ENCODE results near the gene RTN4. TPM values are rescaled to one million over a fixed set of nuclear protein-coding genes. Genes with fewer than 3 reads are reported as not detected.

Gene RTN4
- total RNA-seq, 1 experiment from 2014 or later, result 236 TPM

DNA sequence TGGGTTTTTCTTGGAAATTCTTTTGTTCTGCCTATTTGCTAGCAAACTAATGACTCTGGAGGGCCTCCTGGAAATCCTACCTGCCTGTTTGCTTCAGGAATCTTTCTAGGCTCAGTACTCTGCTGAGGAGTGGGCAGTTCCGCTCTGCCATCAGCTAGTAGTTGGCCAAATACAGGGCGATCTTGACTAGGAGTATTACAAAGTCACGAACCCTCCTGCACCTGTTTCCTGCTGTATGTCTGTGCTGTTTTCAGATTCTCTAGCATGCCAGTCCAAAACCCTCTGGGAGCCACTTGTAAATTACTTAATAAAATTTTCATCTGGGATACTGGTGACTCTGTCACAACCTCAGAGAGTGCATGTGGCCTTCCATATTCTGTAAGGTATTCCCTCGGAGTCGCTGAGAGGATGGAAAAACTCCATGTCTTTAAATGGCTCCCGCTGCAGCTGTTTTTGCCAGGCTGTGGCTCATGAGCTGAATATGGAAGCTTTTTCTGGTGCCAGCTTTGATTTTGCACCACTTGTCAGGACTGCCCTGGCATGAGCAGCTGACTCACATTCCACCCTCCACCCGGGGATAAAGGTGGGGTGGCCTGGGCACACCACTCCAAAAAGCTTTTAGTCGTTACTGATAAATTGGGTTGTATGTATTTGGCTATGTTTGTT is 123.0 kb downstream of the RTN4 start:
- no peaks in the 10 kb centered on the region for H3K4me1 Mint-ChIP-seq (ENCODE audit: low read depth, unreplicated experiment)
- CTCF ChIA-PET, result interaction anchor here (0.6 to 1.4 kb wide), 2 partner anchors 27 to 231 kb away, joined by 3 to 5 read pairs; no protein-coding TSS in a partner anchor
- H3K4me3 Mint-ChIP-seq (ENCODE audit: unreplicated experiment), result no peak overlapping the region
- intact Hi-C loops (cut with micrococcal nuclease; ENCODE audit: unreplicated experiment), result no loop called here
- H3K4me1 ChIP-seq, result no peaks in the 10 kb centered on the region
- H3K9me3 Mint-ChIP-seq (ENCODE audit: unreplicated experiment), result no peaks in the 10 kb centered on the region
- no peaks in the 10 kb centered on the region for H3K36me3 ChIP-seq (ENCODE audit: control insufficient read depth, insufficient read depth, low read length)
- no peak overlapping the region for H3K4me3 ChIP-seq (ENCODE audit: low read depth, low read length)
- H3K27me3 ChIP-seq (replicated peaks; ENCODE audit: control insufficient read depth, insufficient read depth, low read length), result no peaks in the 10 kb centered on the region
- no TSS peak for BruUV-seq (replicated peaks)
- POLR2A ChIA-PET, result no interaction called here
- H3K27ac Mint-ChIP-seq (ENCODE audit: unreplicated experiment), result no peak overlapping the region
- no peaks in the 10 kb centered on the region for H3K27me3 Mint-ChIP-seq (ENCODE audit: insufficient read depth, unreplicated experiment)
- no peak for TF ChIP-seq CTCF (IDR thresholded peaks at IDR 0.05; ENCODE audit: insufficient read depth in 1 of 2, low read depth in 1 of 2, low read length in 1 of 2, severe bottlenecking in 1 of 2, unreplicated experiment in 1 of 2)
- no peak for DNase-seq
- no peaks in the 10 kb centered on the region for H3K36me3 Mint-ChIP-seq (ENCODE audit: insufficient read depth, unreplicated experiment)
- H3K9me3 ChIP-seq, result peaks cover 8% of the 10 kb centered on the region; the same call in 1 of the 2 replicates

- H3K4me3 ChIP-seq (ENCODE audit: low read depth, low read length), result no peak overlapping the region
- BruUV-seq (replicated peaks), result no TSS peak
- DNase-seq, result no peak
- Mint-ChIP-seq H3K9me3 (ENCODE audit: unreplicated experiment) (peaks cover 16% of the 10 kb centered on the region), H3K4me3 (ENCODE audit: unreplicated experiment) (no peak overlapping the region), H3K36me3 (ENCODE audit: insufficient read depth, unreplicated experiment) (no peaks in the 10 kb centered on the region), H3K27ac (ENCODE audit: unreplicated experiment) (no peak overlapping the region), H3K27me3 (ENCODE audit: insufficient read depth, unreplicated experiment) (no peaks in the 10 kb centered on the region), H3K4me1 (ENCODE audit: low read depth, unreplicated experiment) (no peaks in the 10 kb centered on the region)
- ChIA-PET POLR2A (no interaction called here), CTCF (no interaction called here)
- intact Hi-C loops (cut with micrococcal nuclease; ENCODE audit: unreplicated experiment), result no loop called here
- H3K27me3 ChIP-seq (replicated peaks; ENCODE audit: control insufficient read depth, insufficient read depth, low read length), result no peaks in the 10 kb centered on the region
- no peaks in the 10 kb centered on the region for H3K4me1 ChIP-seq
- H3K36me3 ChIP-seq (ENCODE audit: control insufficient read depth, insufficient read depth, low read length), result no peaks in the 10 kb centered on the region
- H3K9me3 ChIP-seq, result peaks cover 8% of the 10 kb centered on the region; the same call in 1 of the 2 replicates
- TF ChIP-seq CTCF (IDR thresholded peaks at IDR 0.05; ENCODE audit: insufficient read depth in 1 of 2, low read depth in 1 of 2, low read length in 1 of 2, severe bottlenecking in 1 of 2, unreplicated experiment in 1 of 2), result no peak
Measured at GRCh38 chr2:54925022-54925421, 125.2 kb downstream of the RTN4 start.

- Histone ChIP-seq H3K27me3 (replicated peaks; ENCODE audit: control insufficient read depth, insufficient read depth, low read length) (no peaks in the 10 kb centered on the region), H3K9me3 (peaks cover 8% of the 10 kb centered on the region; the same call in 1 of the 2 replicates), H3K36me3 (ENCODE audit: control insufficient read depth, insufficient read depth, low read length) (no peaks in the 10 kb centered on the region), H3K4me3 (ENCODE audit: low read depth, low read length) (no peak overlapping the region), H3K4me1 (no peaks in the 10 kb centered on the region)
- CTCF ChIA-PET, result no interaction called here
- DNase-seq, result no peak
- Mint-ChIP-seq H3K4me1 (ENCODE audit: low read depth, unreplicated experiment) (no peaks in the 10 kb centered on the region), H3K27ac (ENCODE audit: unreplicated experiment) (no peak overlapping the region), H3K4me3 (ENCODE audit: unreplicated experiment) (no peak overlapping the region), H3K9me3 (ENCODE audit: unreplicated experiment) (peaks cover 20% of the 10 kb centered on the region), H3K36me3 (ENCODE audit: insufficient read depth, unreplicated experiment) (no peaks in the 10 kb centered on the region), H3K27me3 (ENCODE audit: insufficient read depth, unreplicated experiment) (no peaks in the 10 kb centered on the region)
- no peak for TF ChIP-seq CTCF (IDR thresholded peaks at IDR 0.05; ENCODE audit: insufficient read depth in 1 of 2, low read depth in 1 of 2, low read length in 1 of 2, severe bottlenecking in 1 of 2, unreplicated experiment in 1 of 2)
- no TSS peak for BruUV-seq (replicated peaks)
- POLR2A ChIA-PET, result no interaction called here
- intact Hi-C loops (cut with micrococcal nuclease; ENCODE audit: unreplicated experiment), result no loop called here
Measured at GRCh38 chr2:54924121-54924520, 126.1 kb downstream of the RTN4 start.

Other genes with a start within 250 kb of the RTN4 start
- gene CLHC1, start 181.8 kb upstream of the RTN4 start, total RNA-seq (2022), result 12.6 and 13.4 TPM in 2 replicates
- 1,305 and 1,418 TPM in 2 replicates for gene RPS27A, start 182.2 kb upstream of the RTN4 start, total RNA-seq (2022)
- gene MTIF2, start 218.8 kb upstream of the RTN4 start, total RNA-seq (2022), result 37.6 and 42.7 TPM in 2 replicates